Right atrium auricular region (tissue), 2 donors: ENCODE measurements around the gene DFFB. TPM values are rescaled to one million over a fixed set of nuclear protein-coding genes. Genes with fewer than 3 reads are reported as not detected.

Source experiments
- DNase-seq: peaks from one replicate; pipeline ENCODE4 v3.0.0-alpha.2; 2019; ENCODE audit warnings: low spot score
- H3K27ac ChIP-seq, 2 donors: fragments of 200-600 bp; sonication (generic); 1 replicate in 1 of 2; 2 replicates in 1 of 2; pipeline ENCODE4 v1.5.1; 2016 to 2019
- H3K27me3 ChIP-seq, 2 donors: fragments of 200-600 bp; sonication (generic); one replicate each; pipeline versions ENCODE4 v1.5.1 to v1.6.0; 2017 to 2019
- H3K36me3 ChIP-seq: fragments of 200-600 bp; sonication (generic); one replicate; pipeline ENCODE4 v1.5.1; 2016
- H3K4me1 ChIP-seq, 2 donors: fragments of 200-600 bp; sonication (generic); one replicate each; pipeline versions ENCODE4 v1.5.1 to v1.6.0; 2017 to 2019
- H3K4me3 ChIP-seq, 2 donors: fragments of 200-600 bp; sonication (generic); 1 replicate in 1 of 2; 2 replicates in 1 of 2; pipeline ENCODE4 v1.5.1; 2017 to 2019; ENCODE audit warnings: mild to moderate bottlenecking in 1 of 2, moderate library complexity in 1 of 2
- H3K9me3 ChIP-seq, 2 donors: fragments of 200-600 bp; sonication (generic); one replicate each; pipeline ENCODE4 v1.5.1; 2019
- CTCF ChIP-seq, 2 donors: fragments of 200-600 bp; sonication (generic); IDR thresholded peaks; one replicate each; pipeline ENCODE4 v1.5.1; 2019; ENCODE audit warnings: antibody characterized with exemption in 2 of 2
- total RNA-seq, 2 donors: library from RNA; depleted of rRNA; stranded (reverse); fragments of >200 nt; gene quantifications; one replicate each; pipeline ENCODE4 v1.1.0, GENCODE V29; 2016

Gene DFFB
- total RNA-seq, 2 donors from 2014 or later = 3.2 to 5.3 TPM

GRCh38 chr1:3869751-3870301 lies 12.6 kb downstream of the DFFB start:
- H3K27me3 ChIP-seq = no peaks in the 10 kb centered on the region
- TF ChIP-seq CTCF (IDR thresholded peaks at IDR 0.05) = no peak
- DNase-seq = no peak
- no peaks in the 10 kb centered on the region for H3K4me1 ChIP-seq
- peaks cover 42% of the 10 kb centered on the region for H3K36me3 ChIP-seq
- no peak overlapping the region for H3K4me3 ChIP-seq
- H3K27ac ChIP-seq = no peak overlapping the region
- no peaks in the 10 kb centered on the region for H3K9me3 ChIP-seq

- no peak for DNase-seq
- peaks cover 57% of the 10 kb centered on the region for H3K36me3 ChIP-seq
- H3K4me3 ChIP-seq = no peak overlapping the region
- H3K27me3 ChIP-seq = no peaks in the 10 kb centered on the region
- no peaks in the 10 kb centered on the region for H3K4me1 ChIP-seq
- no peaks in the 10 kb centered on the region for H3K9me3 ChIP-seq
- no peak overlapping the region for H3K27ac ChIP-seq
- TF ChIP-seq CTCF (IDR thresholded peaks at IDR 0.05) = no peak
Measured at GRCh38 chr1:3871451-3871805, 14.2 kb downstream of the DFFB start.

GRCh38 chr1:3872546-3872945 lies 15.3 kb downstream of the DFFB start:
- Histone ChIP-seq H3K36me3 (peaks cover 61% of the 10 kb centered on the region), H3K4me3 (no peak overlapping the region)

GRCh38 chr1:3874736-3875135 lies 17.5 kb downstream of the DFFB start:
- Histone ChIP-seq H3K27ac (no peak overlapping the region), H3K4me3 (no peak overlapping the region), H3K9me3 (peaks cover 5 to 13% of the 10 kb centered on the region in 2 donors), H3K27me3 (no peaks in the 10 kb centered on the region), H3K4me1 (no peaks in the 10 kb centered on the region), H3K36me3 (peaks cover 66% of the 10 kb centered on the region)
- no peak for TF ChIP-seq CTCF (IDR thresholded peaks at IDR 0.05)
- DNase-seq = no peak

More at GRCh38 chr1:3872546-3872945, 15.3 kb downstream of the DFFB start:
- Histone ChIP-seq H3K9me3 (no peaks in the 10 kb centered on the region), H3K4me1 (no peaks in the 10 kb centered on the region), H3K27me3 (no peaks in the 10 kb centered on the region), H3K27ac (no peak overlapping the region)
- DNase-seq = no peak
- no peak for TF ChIP-seq CTCF (IDR thresholded peaks at IDR 0.05)

DNA sequence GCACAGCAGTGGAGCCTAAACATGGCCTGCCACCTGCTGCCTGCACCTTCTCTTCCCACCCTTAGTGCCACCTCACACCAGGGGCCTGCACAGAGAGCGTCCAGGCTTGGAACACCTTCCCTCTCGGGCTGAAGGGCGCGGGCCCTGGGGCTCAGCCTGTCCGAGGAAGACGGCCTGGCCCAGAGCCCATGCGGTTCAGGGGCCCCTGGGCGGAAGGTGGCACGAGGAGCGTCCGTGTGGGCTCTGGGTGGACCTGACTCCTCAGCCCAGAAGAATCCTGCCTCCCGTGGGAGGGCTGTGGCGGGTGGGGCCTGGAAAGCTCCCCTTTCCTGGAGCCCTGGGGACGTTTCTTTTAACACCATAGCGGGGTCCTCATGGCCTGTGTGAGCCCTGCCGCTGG lies 19.4 kb downstream of the DFFB start:
- DNase-seq = no peak
- peaks cover 5 to 13% of the 10 kb centered on the region in 2 donors for H3K9me3 ChIP-seq

More for the DNA sequence above, 19.4 kb downstream of the DFFB start:
- no peak for TF ChIP-seq CTCF (IDR thresholded peaks at IDR 0.05)
- H3K27me3 ChIP-seq = no peaks in the 10 kb centered on the region
- no peak overlapping the region for H3K27ac ChIP-seq
- H3K4me3 ChIP-seq = no peak overlapping the region
- H3K36me3 ChIP-seq = peaks cover 69% of the 10 kb centered on the region
- H3K4me1 ChIP-seq = no peaks in the 10 kb centered on the region
